NOMO-1 (cell line): ENCODE measurements around the gene DCAF7.

Experiments used
- DNase-seq, 2 experiments: peaks; one replicate each; lab custom pipeline; 2025; ENCODE audit not compliant: unreplicated experiment in 2 of 2; lab: John Stamatoyannopoulos, UW

Gene DCAF7

DNA sequence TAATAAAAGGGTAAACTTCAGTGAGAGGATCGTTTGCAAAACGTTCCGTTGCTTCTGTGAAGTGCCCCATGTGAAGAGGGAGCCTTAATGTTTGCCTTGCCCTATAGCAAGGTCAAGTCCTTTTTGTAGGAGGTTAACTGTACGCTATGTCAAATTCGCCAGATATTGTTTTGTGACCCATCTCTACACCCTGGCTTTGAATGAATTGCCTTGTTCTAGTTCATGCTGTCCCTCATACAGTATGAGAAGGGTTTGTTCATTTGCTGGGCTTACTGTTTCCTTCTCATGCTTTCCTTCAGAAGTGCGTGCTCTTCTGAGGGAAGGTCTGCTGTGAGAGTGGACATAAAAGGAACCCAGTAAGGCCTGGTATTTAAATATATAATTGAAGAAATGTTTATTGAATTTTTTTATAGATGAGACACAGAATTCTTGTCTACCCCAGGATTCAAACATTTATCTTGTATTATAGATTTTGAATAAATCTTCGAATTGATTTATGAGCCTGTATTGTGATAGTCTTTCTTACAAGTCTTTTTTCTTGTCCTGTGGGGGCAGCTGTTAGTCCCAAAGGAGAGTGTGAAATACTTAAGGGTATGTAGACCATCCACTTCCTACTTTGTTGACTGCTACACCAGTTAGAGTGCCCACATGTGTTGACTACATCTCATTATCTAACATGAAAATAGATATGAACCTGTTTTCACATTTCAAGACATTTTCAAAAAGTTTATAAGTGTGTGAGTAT lies 73.7 kb downstream of the DCAF7 start:
- no peak for DNase-seq

DNA sequence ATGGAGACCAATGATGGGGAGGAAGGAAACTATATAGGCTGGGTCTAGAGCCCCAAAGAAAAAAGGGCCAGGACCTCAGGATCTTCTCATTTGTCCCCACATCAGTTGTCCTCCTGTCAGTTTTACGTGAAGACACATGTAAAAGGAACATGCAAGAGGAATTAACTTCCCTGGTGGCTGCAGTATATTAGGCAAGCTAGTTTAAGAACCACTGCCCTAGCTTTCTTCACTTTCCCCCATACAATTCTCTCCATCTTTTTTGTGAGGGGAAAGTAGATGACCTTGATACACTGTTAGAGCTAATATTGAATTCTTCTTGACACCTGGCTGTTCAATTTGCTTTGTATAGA lies 74.2 kb downstream of the DCAF7 start:
- peak in 1 of 2 experiments; percentile 6 for DNase-seq

DNA sequence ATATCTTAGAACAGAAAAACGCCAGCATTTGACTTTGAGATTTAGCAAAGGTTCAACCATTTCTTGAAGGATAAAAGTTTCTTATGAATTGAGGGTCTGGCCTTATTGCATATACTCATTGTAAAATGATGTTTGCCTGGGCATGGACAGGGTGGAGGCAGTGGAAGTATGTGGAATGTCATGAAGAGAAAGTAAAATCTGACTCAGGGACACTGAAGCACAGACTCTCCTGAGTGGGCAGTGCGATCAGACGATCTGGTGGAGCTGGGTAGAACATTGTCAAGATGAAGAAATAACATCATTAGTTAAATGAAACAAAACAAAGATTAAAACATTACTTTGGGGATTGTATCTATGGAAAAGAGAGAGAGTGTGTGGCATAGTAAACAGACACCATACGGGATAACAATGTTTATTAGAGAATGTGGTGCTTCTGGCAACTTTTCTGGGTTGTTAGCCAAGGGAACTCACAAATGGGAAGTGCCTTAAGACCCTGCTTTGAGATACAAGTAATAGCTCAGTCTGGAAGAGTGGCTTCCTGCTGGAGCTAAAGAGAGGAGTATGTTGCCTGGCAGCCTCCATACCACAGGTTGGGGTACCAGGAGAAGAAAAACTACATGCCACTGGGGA lies 76.4 kb downstream of the DCAF7 start:
- DNase-seq = no peak

DNA sequence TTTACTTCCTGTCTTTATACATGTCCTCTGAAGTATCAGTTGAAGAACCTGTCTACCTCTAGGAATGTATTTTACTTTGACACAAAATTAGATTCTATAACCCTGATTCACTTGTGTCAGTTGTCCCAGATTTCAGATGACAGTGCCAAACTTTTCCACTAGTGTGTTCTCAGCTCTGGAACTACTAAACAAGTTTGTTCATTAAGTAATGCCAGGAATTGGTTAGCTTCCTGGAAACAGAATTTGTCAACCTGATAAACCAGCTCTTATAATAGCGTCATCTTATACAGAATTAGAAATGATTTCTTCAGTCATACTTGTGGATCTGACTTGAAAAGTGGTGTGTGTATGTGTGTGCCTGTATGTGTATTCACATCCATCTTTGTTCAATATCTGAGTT lies 79.3 kb downstream of the DCAF7 start:
- DNase-seq = no peak

- no peak for DNase-seq
Measured at GRCh38 chr17:63631062-63631461, 80.8 kb downstream of the DCAF7 start.

DNA sequence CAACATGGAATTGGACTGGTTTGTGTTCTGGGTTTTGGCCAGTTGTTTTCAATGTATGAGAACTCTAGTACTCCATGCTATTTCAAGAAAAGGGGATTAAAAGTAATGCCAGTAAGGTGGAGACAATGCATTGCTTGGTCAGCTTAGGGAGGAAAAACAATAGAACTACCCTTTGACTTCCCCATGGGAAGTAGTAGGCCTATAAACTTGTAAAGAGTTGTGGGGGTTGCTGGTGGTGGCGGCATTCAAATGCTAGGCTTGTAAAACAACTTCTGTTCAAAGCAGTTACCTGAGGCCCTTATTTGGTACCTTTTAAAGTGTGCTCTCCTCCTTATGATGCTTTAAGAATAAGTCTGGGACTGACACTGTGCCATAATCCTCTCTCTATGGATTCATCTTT lies 81.3 kb downstream of the DCAF7 start:
- DNase-seq = no peak

DNA sequence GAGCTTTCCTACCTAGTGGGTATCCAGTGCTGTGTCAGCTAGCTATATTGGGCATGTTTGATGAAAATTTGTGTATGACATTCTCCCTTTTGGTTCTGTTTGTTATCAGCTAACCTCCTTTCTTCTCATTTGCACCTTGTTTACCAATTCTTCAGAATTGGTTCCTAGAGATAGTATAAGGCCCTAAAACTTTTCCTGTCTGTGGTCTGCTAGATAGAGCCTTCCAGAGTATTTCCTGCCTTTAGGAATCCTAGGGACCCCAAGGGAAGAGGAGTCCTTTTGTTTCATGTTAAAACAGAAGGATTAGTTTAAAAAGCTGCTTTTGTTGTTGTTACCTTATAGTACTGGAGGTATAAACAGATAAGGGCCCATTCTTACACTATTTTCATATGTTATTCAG lies 83.5 kb downstream of the DCAF7 start:
- DNase-seq = no peak

- DNase-seq = no peak
Measured at GRCh38 chr17:63634163-63634562, 83.9 kb downstream of the DCAF7 start.

DNA sequence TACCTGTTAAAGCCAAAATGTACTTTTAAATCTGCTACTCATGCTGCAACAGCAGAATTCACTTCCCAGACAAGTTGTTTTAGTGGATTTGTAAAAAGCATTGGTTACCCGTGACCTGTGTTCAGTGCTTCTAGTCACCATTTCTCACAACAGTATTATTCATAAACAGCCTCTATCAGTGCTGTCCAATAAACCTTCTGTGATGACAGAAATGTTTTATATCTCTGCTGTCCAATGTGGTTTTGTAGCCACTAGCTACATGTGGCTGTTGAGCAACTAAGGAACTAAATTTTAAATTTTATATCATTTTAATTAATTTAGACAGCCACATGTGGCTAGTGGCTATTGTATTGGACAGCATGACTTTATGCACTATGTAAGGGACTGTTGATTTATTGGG lies 84.5 kb downstream of the DCAF7 start:
- DNase-seq = no peak

DNA sequence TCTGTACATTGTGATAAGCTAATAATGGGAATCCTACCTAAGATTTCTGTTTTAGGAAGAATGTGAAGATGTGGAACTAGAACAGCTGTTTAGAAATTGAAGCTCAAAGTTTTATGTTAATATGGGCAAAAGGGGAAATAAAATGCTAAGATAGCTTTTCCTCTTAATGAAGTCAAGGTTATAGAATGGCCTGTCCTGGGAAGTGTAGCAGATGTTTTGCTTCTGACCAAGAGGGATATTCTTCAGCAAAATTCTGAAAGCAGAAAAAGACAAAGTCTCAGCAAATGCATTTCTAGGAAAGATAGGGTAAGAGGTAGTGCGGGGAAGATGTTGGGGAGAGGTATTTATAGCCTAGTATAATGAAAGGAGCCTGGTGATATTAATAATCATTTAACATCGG lies 85.0 kb downstream of the DCAF7 start:
- no peak for DNase-seq

GRCh38 chr17:63635787-63636186 lies 85.5 kb downstream of the DCAF7 start:
- DNase-seq = no peak

DNA sequence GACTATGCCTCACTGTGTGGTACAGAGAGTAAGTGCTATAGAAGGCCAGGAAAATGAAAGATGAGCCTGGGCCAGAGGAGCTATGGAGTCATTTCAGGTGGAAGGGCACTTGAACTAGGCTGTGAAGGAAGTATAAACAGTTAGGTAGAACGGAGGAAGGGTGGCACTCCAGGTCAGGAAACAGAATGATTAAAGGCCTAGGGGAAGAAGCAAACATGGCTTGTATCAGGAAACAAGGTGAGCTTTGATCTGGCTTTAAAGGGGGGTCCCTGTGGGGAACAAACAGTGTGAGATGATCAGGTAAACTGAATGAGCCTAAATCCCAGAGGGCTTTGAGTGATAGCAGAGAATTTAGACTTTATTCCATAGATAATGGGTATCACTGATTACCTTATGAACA lies 88.8 kb downstream of the DCAF7 start:
- DNase-seq = no peak

GRCh38 chr17:63640038-63640437 lies 89.8 kb downstream of the DCAF7 start:
- no peak for DNase-seq

DNA sequence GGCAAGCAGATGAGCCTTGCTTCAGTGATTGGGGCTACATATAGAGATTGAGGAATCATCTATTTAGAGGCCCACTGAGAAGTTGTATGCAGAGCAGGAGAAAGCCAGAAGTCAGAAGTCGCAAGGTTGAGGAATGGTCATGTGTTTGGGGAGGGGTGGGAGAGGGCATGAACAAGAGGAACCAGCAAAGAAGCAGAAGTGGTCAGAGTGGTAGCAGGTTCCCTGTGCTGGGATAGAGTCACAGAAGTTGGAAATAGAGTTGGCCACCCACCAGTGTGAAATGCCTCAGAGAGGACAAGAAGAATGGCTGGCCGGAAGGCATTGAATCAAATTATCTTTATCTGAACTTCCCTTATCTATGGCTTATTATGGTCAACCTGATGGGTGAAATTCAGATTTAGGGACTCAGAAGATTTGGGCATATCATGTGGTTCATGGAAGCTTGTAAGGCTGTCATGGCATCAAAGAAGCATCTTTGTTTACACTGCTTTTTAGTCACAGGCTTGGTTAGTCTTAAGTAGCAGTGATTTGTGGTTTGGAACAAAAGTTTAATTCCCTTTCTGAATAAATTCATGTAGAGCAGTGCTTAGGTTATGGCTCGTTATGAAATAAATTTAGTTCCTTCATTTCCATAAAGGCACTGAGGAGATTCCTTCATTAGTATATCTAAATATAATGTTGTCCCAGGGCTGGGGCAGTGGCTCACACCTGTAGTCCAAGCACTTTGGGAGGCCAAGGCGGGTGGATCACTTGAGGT lies 91.6 kb downstream of the DCAF7 start:
- DNase-seq = peak; percentile 91 to 95
